Neuronal stem cell (in vitro differentiated cells): ENCODE data around the gene VPS35.
A peak's percentile ranks its signal among the peaks of the same experiment; 100 is the strongest.

ENCODE experiments used
- DNase-seq: peaks from one replicate; pipeline ENCODE4 v3.0.0-alpha.2; 2013; ENCODE audit warnings: low spot score
- H2AFZ ChIP-seq: one replicate; pipeline ENCODE4 v1.6.1; 2013; ENCODE audit warnings: mild to moderate bottlenecking, low read length, inconsistent platforms
- H2AK5ac ChIP-seq: 2 replicates; pipeline ENCODE4 v1.6.1; 2013; ENCODE audit warnings: low read depth, mild to moderate bottlenecking, inconsistent platforms, low read length, moderate library complexity, mixed read lengths
- H2BK120ac ChIP-seq: 2 replicates; pipeline ENCODE4 v1.6.1; 2013; ENCODE audit warnings: low read depth, mild to moderate bottlenecking, inconsistent platforms, low read length, moderate library complexity, mixed read lengths
- H2BK12ac ChIP-seq: one replicate; pipeline ENCODE4 v1.6.1; 2013; ENCODE audit warnings: low read length, inconsistent platforms
- H2BK15ac ChIP-seq: 2 replicates; pipeline ENCODE4 v1.6.1; 2013; ENCODE audit warnings: mild to moderate bottlenecking, low read length, inconsistent platforms, mixed read lengths
- H2BK5ac ChIP-seq: one replicate; pipeline ENCODE4 v1.6.1; 2013; ENCODE audit warnings: inconsistent platforms, mild to moderate bottlenecking, low read length, moderate library complexity
- H3K14ac ChIP-seq: one replicate; pipeline ENCODE4 v1.6.1; 2013; ENCODE audit warnings: low read length, inconsistent platforms
- H3K18ac ChIP-seq: 2 replicates; pipeline ENCODE4 v1.6.1; 2013; ENCODE audit warnings: low read length, inconsistent platforms
- H3K23ac ChIP-seq: 2 replicates; pipeline ENCODE4 v1.6.1; 2013; ENCODE audit warnings: low read depth, mild to moderate bottlenecking, mixed read lengths, low read length, inconsistent platforms; ENCODE audit not compliant: poor library complexity
- H3K27ac ChIP-seq: replicated peaks from 3 replicates; pipeline ENCODE4 v1.5.1; 2013; ENCODE audit warnings: low read length, inconsistent platforms
- H3K27me3 ChIP-seq, 3 experiments: 2 replicates each; pipeline ENCODE4 v1.6.1; 2013; ENCODE audit warnings: low read length in 3 of 3, mild to moderate bottlenecking in 2 of 3, inconsistent platforms in 1 of 3, low read depth in 1 of 3, mixed read lengths in 1 of 3, moderate library complexity in 1 of 3; ENCODE audit not compliant: control insufficient read depth in 3 of 3, insufficient read depth in 3 of 3
- H3K36me3 ChIP-seq, 2 donors: replicated peaks in 1 of 2; 2 replicates each; pipeline ENCODE4 v1.6.1; 2013; ENCODE audit warnings: low read length in 2 of 2; ENCODE audit not compliant: control insufficient read depth in 2 of 2, insufficient read depth in 2 of 2
- H3K4ac ChIP-seq: 2 replicates; pipeline ENCODE4 v1.6.1; 2013; ENCODE audit warnings: inconsistent platforms, mild to moderate bottlenecking, low read length, moderate library complexity
- H3K4me1 ChIP-seq, 2 donors: 1 replicate in 1 of 2; 2 replicates in 1 of 2; pipeline ENCODE4 v1.6.1; 2013; ENCODE audit warnings: low read length in 2 of 2, low read depth in 1 of 2; ENCODE audit not compliant: control insufficient read depth in 2 of 2, insufficient read depth in 1 of 2
- H3K4me2 ChIP-seq: one replicate; pipeline ENCODE4 v1.6.1; 2013; ENCODE audit warnings: mild to moderate bottlenecking, low read length, inconsistent platforms; ENCODE audit not compliant: insufficient read depth, poor library complexity, severe bottlenecking
- H3K4me3 ChIP-seq, 2 donors: 2 replicates each; pipeline ENCODE4 v1.5.1; 2013; ENCODE audit warnings: low read length in 2 of 2, mild to moderate bottlenecking in 2 of 2, inconsistent platforms in 1 of 2, moderate library complexity in 1 of 2
- H3K79me1 ChIP-seq: one replicate; pipeline ENCODE4 v1.6.1; 2013; ENCODE audit warnings: low read depth, mild to moderate bottlenecking, inconsistent platforms, low read length, moderate library complexity
- H3K9ac ChIP-seq: one replicate; pipeline ENCODE4 v1.6.1; 2013; ENCODE audit warnings: mild to moderate bottlenecking, low read depth, low read length, inconsistent platforms; ENCODE audit not compliant: poor library complexity
- H3K9me3 ChIP-seq, 2 donors: replicated peaks in 1 of 2; 2 replicates each; pipeline versions ENCODE3 to v1.6.1; 2013; ENCODE audit warnings: low read length in 2 of 2, mild to moderate bottlenecking in 2 of 2, inconsistent platforms in 1 of 2, low read depth in 1 of 2, mixed read lengths in 1 of 2, moderate library complexity in 1 of 2; ENCODE audit not compliant: control insufficient read depth in 2 of 2, insufficient read depth in 1 of 2
- H4K8ac ChIP-seq: one replicate; pipeline ENCODE4 v1.6.1; 2013; ENCODE audit warnings: low read depth, mild to moderate bottlenecking, inconsistent platforms, low read length, moderate library complexity
- H4K91ac ChIP-seq: one replicate; pipeline ENCODE4 v1.6.1; 2013; ENCODE audit warnings: low read length, low read depth, mild to moderate bottlenecking, inconsistent platforms; ENCODE audit not compliant: poor library complexity
- WGBS, 2 donors: extraction: QIAGEN DNeasy Blood & Tissue Kit; methylation state at CpG; one replicate each; pipeline ENCODE4 v1.1.7; 2013; ENCODE audit warnings: missing lambda C conversion rate in 2 of 2, mixed read lengths in 1 of 2; ENCODE audit not compliant: insufficient read length in 2 of 2, insufficient replicate concordance in 1 of 2; ENCODE audit errors: extremely low coverage in 2 of 2; 5-methylcytosine and 5-hydroxymethylcytosine counted together

Gene VPS35

GRCh38 chr16:46712911-46713310, 23.9 kb upstream of the VPS35 start:
- WGBS, 2 donors: no CpG with 5 or more reads among the region's 3 CpGs

DNA sequence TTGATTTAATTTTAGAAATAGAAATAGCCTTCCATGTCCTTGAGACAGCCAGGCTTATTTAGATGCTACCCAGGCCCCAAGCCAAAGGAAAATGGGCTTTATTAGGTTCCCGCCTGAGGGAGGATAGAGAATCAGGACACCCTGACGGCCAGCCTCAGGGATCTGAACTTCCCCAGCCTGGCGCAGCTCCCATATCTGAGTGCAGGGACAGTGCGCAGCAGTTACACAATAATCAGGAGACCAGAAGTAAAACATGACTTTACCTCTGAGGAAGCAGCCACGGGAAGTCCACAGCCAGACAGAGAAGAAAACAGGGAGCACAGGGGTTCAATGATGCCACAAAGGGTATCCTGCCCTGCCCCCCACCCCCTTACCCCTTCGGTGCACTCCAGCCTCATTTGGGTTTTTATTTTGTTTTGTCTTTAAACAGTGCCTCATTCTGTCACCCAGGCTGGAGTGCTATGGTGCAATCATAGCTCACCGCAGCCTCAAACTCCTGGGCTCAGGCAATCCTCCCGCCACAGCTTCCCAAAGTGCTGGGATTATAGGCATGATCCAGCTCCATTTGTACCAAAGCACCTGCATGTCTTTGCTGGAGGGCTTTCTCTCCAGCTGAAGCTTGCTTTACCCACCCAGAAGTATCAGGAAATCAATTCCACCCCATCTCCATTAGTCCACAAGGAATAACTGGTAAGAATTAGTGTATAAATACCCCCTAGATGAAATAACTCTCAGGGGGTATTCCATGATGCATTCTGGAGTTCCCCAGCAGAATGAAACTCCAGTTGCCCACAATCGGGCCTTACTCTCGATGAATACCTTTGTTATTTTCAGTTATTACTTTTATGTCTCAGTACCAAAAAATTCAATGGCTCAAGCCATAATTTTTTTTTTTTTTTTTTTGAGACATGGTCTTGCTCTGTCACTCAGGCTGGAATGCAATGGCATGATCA, 22.4 kb upstream of the VPS35 start:
- no peak for DNase-seq
- Histone ChIP-seq H3K23ac (no peak overlapping the region), H2AK5ac (no peak overlapping the region), H2BK120ac (no peak overlapping the region), H3K79me1 (no peaks in the 10 kb centered on the region), H4K8ac (no peak overlapping the region), H3K27me3 (peaks cover 0 to 1% (median 0%) of the 10 kb centered on the region in 3 experiments), H3K4me3 (no peak overlapping the region), H3K36me3 (no peaks in the 10 kb centered on the region), H3K9ac (peak overlapping the region; percentile 56), H3K18ac (no peak overlapping the region), H2BK5ac (no peak overlapping the region), H2BK15ac (no peak overlapping the region), H2BK12ac (no peak overlapping the region), H3K4ac (no peak overlapping the region), H3K9me3 (no peaks in the 10 kb centered on the region), H3K4me1 (no peaks in the 10 kb centered on the region), H3K14ac (peak overlapping the region; percentile 32), H2AFZ (no peak overlapping the region), H3K4me2 (no peak overlapping the region), H4K91ac (no peak overlapping the region), H3K27ac (no peak overlapping the region)
- no CpG with 5 or more reads among the region's 10 CpGs for WGBS, 2 donors

More at GRCh38 chr16:46712911-46713310, 23.9 kb upstream of the VPS35 start:
- H3K9ac ChIP-seq: no peak overlapping the region
- no peak overlapping the region for H2BK12ac ChIP-seq
- no peak overlapping the region for H2AK5ac ChIP-seq
- H2BK15ac ChIP-seq: no peak overlapping the region
- H3K4me2 ChIP-seq: no peak overlapping the region
- H3K23ac ChIP-seq: no peak overlapping the region
- no peak overlapping the region for H4K8ac ChIP-seq
- H3K9me3 ChIP-seq: no peaks in the 10 kb centered on the region
- no peaks in the 10 kb centered on the region for H3K36me3 ChIP-seq
- H3K4ac ChIP-seq: no peak overlapping the region
- H3K27ac ChIP-seq: no peak overlapping the region
- no peak overlapping the region for H3K14ac ChIP-seq
- H2BK5ac ChIP-seq: no peak overlapping the region
- no peak overlapping the region for H3K18ac ChIP-seq
- no peaks in the 10 kb centered on the region for H3K79me1 ChIP-seq
- no peak overlapping the region for H3K4me3 ChIP-seq
- no peak overlapping the region for H4K91ac ChIP-seq
- no peaks in the 10 kb centered on the region for H3K4me1 ChIP-seq
- DNase-seq: no peak
- H2AFZ ChIP-seq: no peak overlapping the region
- no peak overlapping the region for H2BK120ac ChIP-seq
- H3K27me3 ChIP-seq: peaks cover 0 to 1% (median 0%) of the 10 kb centered on the region in 3 experiments

- no peaks in the 10 kb centered on the region for H3K36me3 ChIP-seq
- no peak overlapping the region for H2BK15ac ChIP-seq
- no peak overlapping the region for H3K27ac ChIP-seq
- H3K23ac ChIP-seq: no peak overlapping the region
- H3K14ac ChIP-seq: no peak overlapping the region
- no peak overlapping the region for H4K8ac ChIP-seq
- WGBS, 2 donors: no CpG with 5 or more reads among the region's 3 CpGs
- H3K27me3 ChIP-seq: peaks cover 0 to under 1% (median 0%) of the 10 kb centered on the region in 3 experiments
- H3K9ac ChIP-seq: no peak overlapping the region
- no peak overlapping the region for H3K4me3 ChIP-seq
- H2AK5ac ChIP-seq: no peak overlapping the region
- H2BK120ac ChIP-seq: no peak overlapping the region
- no peak overlapping the region for H4K91ac ChIP-seq
- no peak overlapping the region for H2AFZ ChIP-seq
- no peaks in the 10 kb centered on the region for H3K4me1 ChIP-seq
- H2BK12ac ChIP-seq: no peak overlapping the region
- no peaks in the 10 kb centered on the region for H3K9me3 ChIP-seq
- H3K4me2 ChIP-seq: no peak overlapping the region
- no peak overlapping the region for H3K4ac ChIP-seq
- DNase-seq: no peak
- H2BK5ac ChIP-seq: no peak overlapping the region
- no peaks in the 10 kb centered on the region for H3K79me1 ChIP-seq
- no peak overlapping the region for H3K18ac ChIP-seq
Observed at GRCh38 chr16:46709469-46710005, 20.6 kb upstream of the VPS35 start.

DNA sequence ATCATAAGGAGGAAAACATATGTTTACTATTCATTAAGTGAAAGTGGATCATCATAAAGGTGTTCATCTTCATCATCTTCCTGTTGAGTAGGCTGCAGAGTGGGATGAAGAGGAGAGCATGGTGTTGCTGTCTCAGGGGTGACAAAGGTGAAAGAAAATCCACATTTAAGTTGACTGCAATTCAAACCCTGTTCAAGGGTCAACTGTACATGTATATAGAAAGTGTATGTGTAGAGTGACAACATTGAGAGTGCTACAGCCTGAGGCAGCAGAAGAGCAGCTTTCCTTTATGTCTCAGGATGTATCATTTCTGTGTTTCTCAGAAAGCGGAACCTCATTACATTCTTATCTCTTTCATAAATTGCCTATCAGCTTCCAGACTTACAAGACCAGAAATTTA, 17.7 kb upstream of the VPS35 start:
- H3K4ac ChIP-seq: no peak overlapping the region
- peaks cover 0 to 7% of the 10 kb centered on the region in 2 donors for H3K36me3 ChIP-seq
- H2BK120ac ChIP-seq: no peak overlapping the region
- H3K23ac ChIP-seq: no peak overlapping the region
- H3K27me3 ChIP-seq: no peaks in the 10 kb centered on the region
- no peak overlapping the region for H3K9ac ChIP-seq
- no peak overlapping the region for H3K4me2 ChIP-seq
- WGBS, 2 donors: no CpG with 5 or more reads among the region's 1 CpG
- H3K18ac ChIP-seq: no peak overlapping the region
- H2BK15ac ChIP-seq: no peak overlapping the region
- H3K79me1 ChIP-seq: no peaks in the 10 kb centered on the region
- DNase-seq: no peak
- H4K91ac ChIP-seq: no peak overlapping the region
- H3K9me3 ChIP-seq: no peaks in the 10 kb centered on the region
- no peak overlapping the region for H3K14ac ChIP-seq
- no peak overlapping the region for H2BK12ac ChIP-seq
- no peak overlapping the region for H2AK5ac ChIP-seq
- no peak overlapping the region for H3K4me3 ChIP-seq
- H2AFZ ChIP-seq: no peak overlapping the region
- H3K27ac ChIP-seq: no peak overlapping the region
- H2BK5ac ChIP-seq: no peak overlapping the region
- H4K8ac ChIP-seq: no peak overlapping the region
- no peaks in the 10 kb centered on the region for H3K4me1 ChIP-seq
